Stimulated activated naive CD4-positive, alpha-beta T cell treated with Interleukin-2 at 50 U/mL for 16 hours (primary cell): ENCODE data around the gene TMEM140.

Experiments
- DNase-seq: peaks from one replicate; lab custom pipeline; 2025; lab: John Stamatoyannopoulos, UW

The TMEM140 gene

DNA sequence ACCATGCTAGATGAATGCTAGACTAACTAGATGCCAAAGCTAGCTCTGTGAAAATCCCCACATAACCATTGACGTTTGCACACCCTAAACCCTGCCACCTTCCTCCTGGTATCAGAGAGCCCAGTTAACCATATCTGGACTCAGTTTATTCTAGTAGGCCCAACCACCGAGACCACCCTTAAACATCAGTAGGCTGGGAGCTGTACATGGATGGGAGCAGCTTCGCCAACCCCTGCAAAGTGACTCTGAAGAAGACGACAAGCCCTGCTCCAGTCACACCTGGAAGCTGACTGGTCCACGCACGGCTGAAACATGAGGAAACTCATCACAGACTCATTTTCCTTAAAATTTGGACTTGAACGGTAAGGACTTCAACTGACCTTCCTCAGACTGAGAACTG, 27.1 kb downstream of the TMEM140 start:
- no peak for DNase-seq

DNA sequence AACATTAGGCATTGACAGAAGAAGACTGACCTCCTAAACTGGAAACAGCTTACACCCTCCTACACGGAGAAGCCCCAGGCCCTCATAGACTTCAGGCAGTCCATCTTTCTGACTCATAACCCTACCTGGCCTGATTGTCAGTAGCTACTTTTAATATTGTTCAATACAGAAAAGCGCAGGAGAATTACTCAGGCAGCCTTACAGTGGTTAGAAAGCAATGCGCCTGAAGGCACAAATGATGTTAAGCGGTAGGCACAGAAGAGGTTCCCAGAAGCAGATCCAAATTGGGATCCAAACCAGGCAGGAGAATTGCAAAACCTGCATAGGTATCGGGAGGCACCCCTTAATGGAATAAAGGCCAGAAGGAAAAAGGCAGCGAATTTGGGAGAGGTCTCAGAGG, 28.1 kb downstream of the TMEM140 start:
- no peak for DNase-seq

DNA sequence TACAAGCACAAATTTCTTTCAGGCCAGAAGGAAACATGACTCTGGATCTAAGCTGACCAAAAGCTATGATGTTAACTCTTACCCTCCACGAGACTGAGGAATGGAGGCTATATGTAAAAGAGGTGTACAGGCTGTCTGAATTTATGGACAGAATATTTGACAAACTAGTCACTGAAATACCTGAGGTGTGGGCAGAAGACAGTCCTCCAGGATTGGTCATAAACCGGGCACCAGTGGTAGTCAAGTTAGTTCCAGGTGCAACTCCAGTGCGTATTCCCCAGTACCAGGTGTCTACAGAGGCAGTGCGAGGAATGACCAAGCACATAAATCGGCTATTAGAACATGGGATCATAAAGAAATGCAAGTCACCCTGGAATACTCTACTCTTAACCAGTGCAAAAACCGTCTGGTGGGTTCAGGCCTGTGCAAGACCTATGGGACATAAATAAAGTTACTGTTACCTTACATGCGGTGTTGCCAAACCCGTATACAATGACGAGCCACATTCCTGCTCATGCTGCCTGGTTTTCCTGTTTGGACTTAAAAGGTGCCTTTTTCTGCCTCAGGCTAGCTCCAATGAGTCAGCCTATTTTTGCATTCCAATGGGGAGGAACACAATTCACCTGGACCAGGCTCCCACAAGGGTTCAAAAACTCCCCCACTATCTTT, 29.3 kb downstream of the TMEM140 start:
- no peak for DNase-seq

DNA sequence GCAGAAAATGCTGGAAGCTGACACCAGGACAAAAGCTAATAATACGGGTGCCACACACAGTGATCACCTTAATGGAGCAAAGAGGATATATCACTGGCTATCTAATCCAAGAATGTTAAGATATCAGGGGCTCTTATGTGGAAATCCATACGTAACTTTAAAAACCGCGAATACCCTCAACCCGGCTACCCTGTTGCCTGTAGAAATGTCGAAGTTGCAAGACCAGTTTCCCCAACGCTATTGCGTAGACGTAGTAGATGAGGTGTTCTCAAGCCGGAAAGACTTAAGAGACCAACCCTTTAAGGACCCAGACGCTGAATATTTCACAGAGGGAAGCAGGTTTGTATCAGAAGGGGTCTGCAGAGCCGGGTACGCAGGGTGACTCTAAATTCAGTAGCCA, 30.5 kb downstream of the TMEM140 start:
- no peak for DNase-seq

DNA sequence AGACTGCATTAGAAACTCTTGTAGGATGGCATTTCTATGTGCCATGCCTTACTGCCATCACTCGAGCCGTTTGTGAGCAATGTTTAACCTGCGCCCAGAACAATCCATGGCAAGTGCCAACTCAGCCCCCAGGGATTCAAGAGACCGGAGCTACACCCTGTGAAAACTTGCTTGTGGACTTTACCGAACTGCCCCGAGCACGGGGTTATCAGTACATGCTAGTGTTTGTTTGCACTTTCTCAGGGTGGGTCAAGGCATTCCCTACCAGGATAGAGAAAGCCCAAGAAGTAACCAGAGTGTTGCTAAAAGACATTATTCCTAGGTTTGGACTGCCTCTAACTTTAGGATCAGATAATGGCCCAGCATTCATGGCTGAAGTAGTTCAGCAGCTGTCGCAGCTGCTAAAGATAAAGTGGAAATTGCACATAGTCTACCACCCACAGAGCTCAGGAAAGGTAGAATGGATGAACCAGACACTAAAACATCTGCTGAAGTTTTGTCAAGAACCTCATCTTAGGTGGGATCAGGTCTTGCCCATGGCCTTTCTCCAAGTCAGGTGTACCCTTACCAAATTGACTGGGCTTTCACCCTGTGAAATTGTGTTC, 31.6 kb downstream of the TMEM140 start:
- no peak for DNase-seq

DNA sequence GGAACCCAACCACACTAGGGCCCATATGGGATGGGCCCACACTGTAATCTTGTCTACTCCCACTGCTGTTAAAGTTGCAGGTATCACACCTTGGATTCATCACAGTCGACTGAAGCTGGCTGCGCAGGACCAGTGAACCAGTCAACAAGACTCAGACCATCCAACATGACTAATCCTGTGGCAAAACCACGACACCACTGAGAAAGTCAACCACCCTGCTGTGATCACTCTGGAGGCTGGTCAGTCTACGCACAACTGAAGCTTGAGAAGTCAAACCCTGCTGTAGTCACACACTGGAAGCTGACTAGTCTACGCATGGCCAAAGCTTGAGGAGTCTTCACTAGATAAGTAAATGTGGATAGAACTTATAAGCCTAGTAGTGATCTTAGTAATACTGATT, 32.2 kb downstream of the TMEM140 start:
- DNase-seq: no peak

DNA sequence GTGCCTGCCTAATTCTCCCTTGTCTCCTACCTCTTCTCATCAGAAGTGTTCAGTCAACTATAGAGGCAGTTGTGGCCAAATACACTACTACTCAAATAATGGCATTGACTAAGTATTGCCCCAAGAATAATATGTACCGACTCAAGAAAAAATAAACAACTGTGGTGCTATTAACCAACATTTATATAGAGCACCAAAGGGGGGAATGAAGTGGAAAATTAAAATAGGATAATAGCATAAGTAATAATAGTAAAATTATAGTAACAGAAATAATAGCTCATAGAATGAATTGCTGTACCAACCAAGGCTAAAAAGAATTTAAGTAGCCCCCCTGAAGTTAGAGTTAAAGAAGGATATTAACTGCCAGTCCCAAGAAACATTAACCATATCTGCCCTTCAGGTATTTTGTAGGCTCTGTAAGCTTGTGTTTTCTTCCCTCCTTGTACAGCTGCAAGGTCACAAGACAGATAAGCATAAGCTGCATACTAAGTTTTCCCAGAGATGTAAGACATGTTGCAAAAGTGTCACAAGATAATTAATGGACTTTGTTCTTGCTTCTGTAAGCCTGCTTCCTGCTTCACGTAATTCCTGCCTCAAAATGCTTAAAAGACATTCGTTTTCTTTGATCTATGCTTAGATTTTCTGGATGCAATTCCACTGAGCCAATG, 33.5 kb downstream of the TMEM140 start:
- DNase-seq: no peak

DNA sequence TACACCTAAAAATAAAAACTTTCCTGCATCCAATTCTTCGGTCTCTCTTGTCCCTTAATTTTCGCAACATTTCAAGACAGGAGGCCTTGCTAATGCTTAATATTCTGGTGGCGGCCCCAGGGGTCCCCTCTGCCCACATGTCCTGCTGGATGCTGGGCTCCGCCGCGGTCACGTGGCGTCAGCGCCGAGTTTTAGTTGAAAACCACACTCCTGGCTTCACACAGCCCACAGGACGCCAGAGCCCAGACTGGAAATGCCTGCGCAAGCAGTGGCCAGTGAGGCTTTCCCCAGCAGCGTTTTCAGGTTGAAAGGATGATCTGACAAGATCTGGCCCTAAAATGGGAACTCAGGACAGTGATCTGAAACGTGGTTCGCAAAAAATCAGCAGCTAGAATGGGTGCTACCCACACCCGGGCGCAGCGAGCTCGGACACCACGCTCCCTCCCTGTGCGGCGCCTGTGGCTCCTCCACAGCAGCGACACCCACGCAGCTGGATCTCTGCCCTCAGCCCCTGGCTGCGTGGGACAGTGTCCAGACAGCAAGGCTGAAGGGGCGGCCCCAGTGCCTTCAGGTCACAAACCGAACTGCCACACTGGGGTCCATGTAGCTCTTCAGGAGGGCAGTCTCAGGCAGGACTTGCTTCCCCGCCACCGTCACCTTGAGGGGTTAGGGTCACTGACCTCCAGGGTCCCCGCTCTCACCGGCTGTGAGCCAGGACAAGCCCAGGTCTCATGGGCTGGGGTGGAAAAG, 34.2 kb downstream of the TMEM140 start:
- DNase-seq: no peak

DNA sequence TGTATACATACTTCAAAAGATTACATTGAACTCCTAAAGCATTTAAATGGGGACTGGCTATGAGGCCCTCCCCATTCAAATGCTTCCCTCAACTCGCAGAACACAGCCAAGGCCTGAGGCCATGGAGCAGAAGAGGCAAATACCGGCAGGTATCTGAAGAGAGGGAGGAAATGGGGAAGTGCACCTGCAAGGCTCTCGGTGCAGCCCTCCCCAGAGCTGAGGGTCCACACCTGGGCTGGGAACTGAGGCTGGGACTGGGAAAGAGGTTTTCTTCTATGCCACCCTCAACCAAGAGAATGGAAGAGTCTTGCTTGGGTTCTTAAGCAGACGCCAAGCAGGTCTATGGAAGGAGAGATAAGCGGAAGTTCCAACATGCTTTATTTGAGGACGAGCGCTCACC, 35.6 kb downstream of the TMEM140 start:
- DNase-seq: no peak

DNA sequence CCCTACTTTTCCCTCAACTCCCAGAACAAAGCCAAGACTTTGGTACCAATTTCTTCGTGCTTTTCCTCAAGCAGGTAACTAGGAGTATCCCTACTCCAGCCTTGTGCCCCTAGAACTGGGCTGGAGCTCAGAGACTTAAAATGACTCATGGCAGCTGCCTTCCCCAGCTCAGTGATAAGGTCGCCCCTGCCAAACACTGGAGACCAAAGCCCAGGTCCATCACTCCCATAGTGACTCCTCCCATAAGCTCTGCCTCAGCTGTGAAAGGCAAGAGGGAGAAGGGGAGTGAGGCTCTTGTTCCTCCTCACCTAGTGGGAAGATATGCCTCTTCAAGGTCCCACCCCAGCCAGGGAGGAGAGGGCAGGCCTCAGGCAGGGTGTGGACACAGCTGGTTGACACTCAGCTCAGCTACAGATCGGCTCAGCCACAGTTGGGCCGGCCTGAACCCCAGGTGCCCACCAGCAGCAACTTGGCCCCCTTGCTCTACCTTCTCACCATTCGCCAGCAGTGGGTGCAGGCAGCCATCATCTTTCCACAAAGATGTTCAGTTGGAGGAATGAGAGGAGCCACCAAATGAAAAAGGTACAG, 36.5 kb downstream of the TMEM140 start:
- DNase-seq: no peak

DNA sequence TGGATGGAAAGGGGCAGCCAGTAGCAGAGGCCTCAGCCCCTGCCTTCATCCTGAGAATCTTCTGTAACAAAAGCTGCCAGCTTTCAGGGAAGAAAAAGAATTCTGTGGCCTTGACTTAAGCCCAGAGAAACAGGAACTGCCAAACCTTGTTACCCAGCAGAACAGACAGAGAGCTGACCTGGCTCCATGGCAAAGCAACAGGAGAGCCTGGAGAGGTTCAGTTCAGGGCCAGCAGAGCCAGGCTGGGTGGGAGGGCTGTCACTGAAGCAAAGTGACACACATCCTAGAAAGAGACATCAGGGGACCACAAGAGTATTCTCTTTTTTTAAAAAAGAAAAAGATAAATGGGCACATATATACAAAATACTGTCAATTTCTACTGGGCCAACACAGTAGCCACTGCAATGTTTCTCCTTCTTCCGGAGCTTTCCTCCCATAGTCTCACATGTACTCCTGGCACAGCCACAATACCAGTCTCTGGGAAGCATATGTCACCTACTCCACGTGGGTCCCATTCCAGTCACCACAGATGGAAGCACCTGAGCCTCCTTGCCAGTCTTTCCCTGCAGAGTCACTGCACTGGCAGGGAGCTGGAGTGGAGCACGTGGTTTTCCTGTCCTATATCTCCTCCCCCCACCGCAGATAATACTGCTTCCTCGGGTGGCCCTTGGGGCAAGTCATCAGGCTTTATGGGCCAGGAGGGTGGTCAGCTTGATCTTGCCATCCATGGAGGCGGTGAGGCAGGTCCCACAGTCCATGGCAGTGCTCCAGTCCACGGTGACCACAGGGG, 37.8 kb downstream of the TMEM140 start:
- DNase-seq: no peak

DNA sequence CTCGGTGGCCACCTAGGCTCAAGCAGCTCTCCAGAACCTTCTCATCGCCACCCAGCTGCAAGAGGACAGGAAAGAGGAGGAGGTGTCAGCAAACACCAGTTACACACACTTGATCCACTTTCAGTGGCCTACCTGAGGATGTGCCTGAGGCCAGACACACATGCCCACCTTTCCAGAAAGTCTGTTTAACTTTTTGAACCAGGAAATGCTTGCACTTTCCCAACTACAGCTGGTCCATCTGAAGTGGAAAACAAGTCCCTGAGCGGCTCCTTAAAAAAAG, 38.3 kb downstream of the TMEM140 start:
- DNase-seq: no peak

DNA sequence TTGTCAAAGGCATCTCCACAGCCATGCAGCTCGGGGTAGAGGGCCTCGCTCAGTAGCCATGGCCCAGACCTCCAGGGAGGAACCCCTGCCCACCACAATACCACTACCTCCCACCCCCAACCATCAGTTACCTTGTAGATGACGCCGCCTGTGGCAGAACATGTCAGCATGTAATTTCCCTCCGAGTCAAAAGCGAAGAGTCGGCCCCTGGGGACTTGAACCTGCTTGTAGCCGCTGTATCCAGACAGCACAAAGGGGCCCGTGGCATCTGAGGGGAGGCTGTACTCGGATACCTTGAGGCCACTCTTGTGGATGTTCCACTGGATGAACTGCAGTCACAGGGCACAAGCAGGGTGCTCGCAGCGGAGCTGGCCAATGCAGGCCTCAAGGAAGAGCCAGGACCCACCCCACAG, 39.0 kb downstream of the TMEM140 start:
- no peak for DNase-seq

DNA sequence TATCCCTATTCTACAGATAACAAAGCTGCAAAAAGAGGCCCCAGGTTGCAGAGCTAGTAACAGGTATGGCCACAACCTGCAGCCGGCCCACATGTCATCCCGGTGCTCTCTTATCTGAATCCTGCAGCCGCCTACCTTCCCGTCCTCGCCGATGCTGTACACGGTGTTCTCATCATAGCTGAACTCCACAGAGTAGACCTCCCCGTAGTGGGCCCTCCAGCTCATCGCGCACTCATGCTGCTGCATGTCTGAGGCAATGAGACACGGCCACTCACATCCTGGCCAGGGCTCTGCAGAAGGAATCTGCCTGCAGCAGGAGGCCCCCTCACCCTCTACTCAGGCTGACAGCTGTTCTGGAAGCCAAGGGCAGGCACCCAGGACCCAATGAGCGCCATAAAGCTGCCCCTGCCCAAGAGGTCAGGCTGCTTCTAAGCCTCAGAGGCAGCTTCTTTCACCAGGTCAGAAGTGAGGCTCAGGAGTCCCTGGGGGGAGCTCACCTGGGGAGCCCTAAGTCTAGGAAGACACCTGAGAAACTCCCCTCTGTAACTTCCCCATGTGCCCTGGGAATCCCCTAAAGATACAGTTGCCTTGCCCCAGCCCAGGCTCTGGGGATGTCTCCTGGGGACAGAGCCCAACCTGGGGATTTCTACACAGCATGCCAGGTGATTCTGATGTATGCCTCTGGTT, 40.6 kb downstream of the TMEM140 start:
- DNase-seq: no peak

DNA sequence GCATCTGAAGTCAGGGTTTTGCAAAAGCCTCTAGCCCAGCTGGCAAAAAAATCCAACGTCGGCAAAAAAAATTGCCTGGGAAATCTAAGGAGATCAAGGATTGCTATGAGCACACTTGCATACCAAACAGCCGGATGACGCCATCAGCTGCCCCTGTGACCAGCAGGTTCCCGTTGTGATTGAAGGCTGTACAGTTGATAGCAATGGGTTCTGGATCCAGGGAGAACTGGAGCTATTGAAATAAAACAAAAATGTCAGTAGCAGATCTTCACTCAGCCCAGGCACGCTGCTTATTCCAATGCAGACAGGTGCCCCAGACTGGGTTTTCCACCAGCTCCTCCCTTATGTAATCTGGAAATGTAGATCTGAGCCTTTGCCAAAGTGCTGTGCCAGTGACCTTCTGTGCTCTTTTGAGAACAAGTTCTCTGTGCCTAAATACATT, 41.4 kb downstream of the TMEM140 start:
- no peak for DNase-seq

DNA sequence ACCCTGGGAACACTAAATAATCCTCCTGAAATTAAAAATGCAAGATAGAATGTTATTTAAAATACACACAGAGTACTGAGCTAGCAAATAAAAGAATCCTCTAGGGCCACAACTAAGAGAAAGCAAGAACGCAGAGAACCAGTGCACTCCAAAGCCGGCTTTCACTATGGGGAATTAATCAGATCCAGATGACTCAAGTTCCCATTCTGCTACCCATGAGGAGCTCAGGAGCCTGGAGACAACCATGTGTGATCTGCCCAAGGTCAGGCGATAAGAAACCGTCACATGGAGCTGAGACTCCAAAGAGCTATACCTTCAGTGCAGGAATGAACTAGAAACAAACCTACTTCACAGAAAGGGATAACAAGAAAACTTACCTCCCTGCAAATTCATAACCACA, 42.1 kb downstream of the TMEM140 start:
- DNase-seq: no peak

DNA sequence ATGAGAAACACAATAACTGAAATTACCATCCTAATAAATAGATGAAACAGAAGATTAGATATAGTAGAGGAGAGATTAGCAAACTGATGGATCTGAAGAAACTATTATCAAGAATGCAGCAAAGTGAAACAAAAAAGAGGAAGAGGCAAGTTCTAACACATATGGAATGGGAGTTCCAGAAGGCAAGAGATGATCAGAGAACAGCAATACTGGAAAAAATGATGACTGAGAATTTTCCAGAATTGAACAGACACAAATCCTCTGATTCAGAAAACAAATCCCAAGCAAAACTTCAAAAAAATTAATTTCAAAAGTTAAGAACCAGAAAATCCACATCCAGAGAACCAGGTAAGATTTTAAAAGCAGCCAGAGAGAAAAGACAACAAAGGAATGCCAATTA, 42.8 kb downstream of the TMEM140 start:
- no peak for DNase-seq

DNA sequence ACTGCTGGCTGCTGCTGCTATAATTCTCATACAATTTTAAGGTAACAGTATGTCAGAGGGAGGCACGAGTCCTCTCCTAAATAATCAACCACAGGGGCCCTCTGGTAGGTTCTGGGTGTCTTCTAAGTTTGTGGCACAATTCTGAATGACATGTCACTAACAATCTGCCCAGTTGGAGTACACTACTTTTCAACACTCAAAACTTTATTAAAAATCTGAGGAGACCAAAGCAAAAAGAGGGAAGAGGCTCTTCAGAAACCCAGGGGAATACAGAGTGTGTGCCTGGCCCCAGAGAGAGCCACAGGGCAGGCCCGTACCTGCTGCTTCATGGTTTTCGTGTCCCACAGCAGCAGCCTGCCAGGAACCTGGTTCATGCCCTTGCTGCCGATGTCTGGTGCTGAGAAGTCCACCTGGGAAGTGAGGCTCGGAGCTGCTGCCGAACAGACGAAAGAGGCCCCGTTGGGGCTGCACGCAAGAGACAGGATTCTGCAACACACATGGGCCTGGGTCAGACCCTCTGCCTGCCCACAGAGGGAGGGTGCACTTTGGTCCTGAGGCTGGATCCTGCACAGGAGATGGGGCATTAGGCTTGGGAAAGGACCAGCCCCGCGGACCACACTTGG, 45.2 kb downstream of the TMEM140 start:
- DNase-seq: no peak

DNA sequence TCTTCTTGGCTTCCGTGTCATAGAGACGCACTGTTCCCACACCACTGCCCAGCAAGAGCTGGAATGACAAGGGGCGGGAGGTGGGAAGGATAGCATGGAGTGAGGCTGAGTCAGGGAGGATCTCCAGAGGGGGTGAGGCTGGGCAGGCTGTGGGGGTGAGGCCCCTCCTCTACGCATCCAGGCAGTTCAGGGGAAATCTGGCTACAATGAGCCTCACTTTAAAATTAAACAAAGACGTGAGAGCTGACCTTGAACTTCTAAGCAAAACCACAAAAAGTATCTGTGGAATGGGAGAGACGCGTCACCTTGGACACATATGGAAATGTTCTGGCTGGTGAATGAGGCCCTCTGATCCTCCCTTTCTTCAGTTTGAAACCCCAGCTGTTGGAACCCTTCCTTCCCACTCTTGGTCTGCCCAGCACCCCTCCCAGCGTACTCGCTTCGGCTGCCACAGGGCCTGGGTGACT, 45.8 kb downstream of the TMEM140 start:
- no peak for DNase-seq

DNA sequence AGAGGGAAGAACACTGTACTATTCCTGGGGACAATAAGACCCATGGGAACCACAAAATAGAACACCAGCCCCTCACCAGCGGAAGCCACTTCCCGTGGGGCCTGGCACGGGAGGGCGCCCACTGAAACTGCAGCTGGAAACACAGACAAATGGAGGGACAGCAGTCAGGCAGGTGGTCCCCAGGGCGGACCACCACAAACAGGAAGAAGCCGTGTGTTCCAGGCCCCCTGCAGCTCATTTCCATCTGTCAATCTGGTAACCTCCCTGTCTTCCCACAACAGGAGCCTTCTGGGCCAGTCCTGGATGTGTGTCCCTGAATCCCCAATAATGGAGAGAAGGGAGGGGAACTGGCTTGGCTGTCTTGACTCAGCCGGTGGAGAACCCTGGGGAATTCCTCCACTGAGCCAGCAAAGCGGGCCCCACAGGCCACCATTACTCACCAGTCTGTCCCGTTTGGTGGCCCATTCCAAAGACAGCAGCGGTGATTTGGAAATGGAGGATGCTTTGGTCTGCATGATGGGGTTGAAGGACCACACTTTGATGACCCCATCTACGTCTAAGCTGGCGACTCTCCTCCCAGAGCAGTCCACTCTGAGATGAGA, 46.7 kb downstream of the TMEM140 start:
- DNase-seq: no peak
